Naive thymus-derived CD4-positive, alpha-beta T cell (primary cell): ENCODE data around the gene ARFRP1. TPM values are rescaled to one million over a fixed set of nuclear protein-coding genes. Genes with fewer than 3 reads are reported as not detected.

ENCODE experiments used
- ATAC-seq: fragments of 150-1000 bp; cut with Tn5 transposase; 2 replicates; pipeline ENCODE4 v1.10.0; 2021; ENCODE audit warnings: mild to moderate bottlenecking, moderate library complexity
- CTCF ChIA-PET: fragments of 350-600 bp; sonication (Branson Sonifier 250); formaldehyde crosslinking; loops from one replicate; lab custom pipeline; 2021; ENCODE audit warnings: antibody characterized with exemption; lab: Charles Lee
- POLR2A ChIA-PET: fragments of 350-600 bp; sonication (Branson Sonifier 250); formaldehyde crosslinking; loops from one replicate; lab custom pipeline; 2021; ENCODE audit warnings: antibody characterized with exemption, inconsistent platforms; lab: Charles Lee
- DNase-seq, 9 donors: peaks; one replicate each; pipeline versions ENCODE4 v3.0.0 to v3.0.0-alpha.2; 2020 to 2022; ENCODE audit warnings: mixed read lengths in 1 of 9
- H3K27ac ChIP-seq: one replicate; pipeline ENCODE4 v1.7.0; 2013; ENCODE audit warnings: mild to moderate bottlenecking, low read depth, low read length, moderate library complexity
- H3K27me3 ChIP-seq, 2 donors: one replicate each; pipeline ENCODE4 v1.7.0; 2013; ENCODE audit warnings: low read length in 2 of 2, mild to moderate bottlenecking in 2 of 2, moderate library complexity in 2 of 2; ENCODE audit not compliant: control insufficient read depth in 2 of 2, insufficient read depth in 2 of 2
- H3K36me3 ChIP-seq, 3 experiments: 1 replicate in 2 of 3; 2 replicates in 1 of 3; pipeline ENCODE4 v1.7.0; 2013; ENCODE audit warnings: low read length in 3 of 3, mild to moderate bottlenecking in 3 of 3, moderate library complexity in 1 of 3; ENCODE audit not compliant: insufficient read depth in 3 of 3, control insufficient read depth in 2 of 3
- H3K4me1 ChIP-seq, 2 donors: one replicate each; pipeline ENCODE4 v1.7.0; 2013; ENCODE audit warnings: low read length in 2 of 2, mild to moderate bottlenecking in 2 of 2, moderate library complexity in 1 of 2; ENCODE audit not compliant: control insufficient read depth in 2 of 2, insufficient read depth in 2 of 2
- H3K4me3 ChIP-seq: 2 replicates; pipeline ENCODE4 v1.7.0; 2013; ENCODE audit warnings: mild to moderate bottlenecking, low read length
- H3K9me3 ChIP-seq, 3 experiments: 1 replicate in 2 of 3; 2 replicates in 1 of 3; pipeline ENCODE4 v1.7.0; 2013; ENCODE audit warnings: low read length in 3 of 3; ENCODE audit not compliant: control insufficient read depth in 2 of 3
- H3K27ac Mint-ChIP-seq, 9 donors: one replicate each; pipeline ENCODE4 v1.8.0; 2020 to 2022; ENCODE audit warnings: mixed read lengths in 9 of 9, mild to moderate bottlenecking in 8 of 9, moderate library complexity in 5 of 9, inconsistent platforms in 2 of 9
- H3K27me3 Mint-ChIP-seq, 5 donors: one replicate each; pipeline ENCODE4 v1.8.0; 2021 to 2022; ENCODE audit warnings: mixed read lengths in 5 of 5, mild to moderate bottlenecking in 1 of 5
- H3K36me3 Mint-ChIP-seq, 5 donors: one replicate each; pipeline ENCODE4 v1.8.0; 2020 to 2022; ENCODE audit warnings: mixed read lengths in 5 of 5, mild to moderate bottlenecking in 3 of 5, inconsistent platforms in 1 of 5
- H3K4me1 Mint-ChIP-seq, 7 donors: one replicate each; pipeline ENCODE4 v1.8.0; 2020 to 2022; ENCODE audit warnings: mixed read lengths in 7 of 7, mild to moderate bottlenecking in 3 of 7, inconsistent platforms in 1 of 7
- H3K4me3 Mint-ChIP-seq, 10 donors: one replicate each; pipeline ENCODE4 v1.8.0; 2020 to 2022; ENCODE audit warnings: mild to moderate bottlenecking in 10 of 10, mixed read lengths in 10 of 10, moderate library complexity in 6 of 10, inconsistent platforms in 2 of 10
- H3K9me3 Mint-ChIP-seq, 11 donors: one replicate each; pipeline ENCODE4 v1.8.0; 2020 to 2022; ENCODE audit warnings: mixed read lengths in 11 of 11, mild to moderate bottlenecking in 4 of 11, inconsistent platforms in 1 of 11, moderate library complexity in 1 of 11
- intact Hi-C, 2 donors: fragments of 100-400 bp; cut with micrococcal nuclease; formaldehyde crosslinking; loops; one replicate each; pipeline ENCODE4 v1.15.1; 2023
- polyA plus RNA-seq, 2 donors: library from polyadenylated mRNA; unstranded; fragments of 300-500 nt; fragmentation: Illumina TruSeq; gene quantifications; one replicate each; pipeline ENCODE4 v1.2.3, GENCODE V29; 2021
- total RNA-seq, 6 experiments: library from RNA in 5 of 6; stranded (reverse) in 5 of 6; gene quantifications; 1 replicate in 5 of 6; 2 replicates in 1 of 6; pipeline ENCODE4 v1.2.3 and lab custom pipeline; 2021 to 2026

Gene ARFRP1
- total and polyA plus RNA-seq, 7 experiments from 2014 or later = 55.4 to 108 (median 89.1) TPM

DNA sequence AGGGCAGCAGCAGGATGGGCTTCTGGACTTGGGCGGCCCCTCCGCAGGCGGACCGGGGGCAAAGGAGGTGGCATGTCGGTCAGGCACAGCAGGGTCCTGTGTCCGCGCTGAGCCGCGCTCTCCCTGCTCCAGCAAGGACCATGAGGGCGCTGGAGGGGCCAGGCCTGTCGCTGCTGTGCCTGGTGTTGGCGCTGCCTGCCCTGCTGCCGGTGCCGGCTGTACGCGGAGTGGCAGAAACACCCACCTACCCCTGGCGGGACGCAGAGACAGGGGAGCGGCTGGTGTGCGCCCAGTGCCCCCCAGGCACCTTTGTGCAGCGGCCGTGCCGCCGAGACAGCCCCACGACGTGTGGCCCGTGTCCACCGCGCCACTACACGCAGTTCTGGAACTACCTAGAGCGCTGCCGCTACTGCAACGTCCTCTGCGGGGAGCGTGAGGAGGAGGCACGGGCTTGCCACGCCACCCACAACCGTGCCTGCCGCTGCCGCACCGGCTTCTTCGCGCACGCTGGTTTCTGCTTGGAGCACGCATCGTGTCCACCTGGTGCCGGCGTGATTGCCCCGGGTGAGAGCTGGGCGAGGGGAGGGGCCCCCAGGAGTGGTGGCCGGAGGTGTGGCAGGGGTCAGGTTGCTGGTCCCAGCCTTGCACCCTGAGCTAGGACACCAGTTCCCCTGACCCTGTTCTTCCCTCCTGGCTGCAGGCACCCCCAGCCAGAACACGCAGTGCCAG lies 11.0 kb downstream of the ARFRP1 start, which contains the start of gene TNFRSF6B:
Gene TNFRSF6B (plus strand): TSS at position 25 of the 729 bp plus-strand sequence. CDS start 116 bp downstream, at position 141.
- intact Hi-C loops = no loop called here
- no peaks in the 10 kb centered on the region for H3K27me3 ChIP-seq
- ATAC-seq = peak; percentile 44
- POLR2A ChIA-PET = interaction anchor here (0.5 to 3.3 kb wide), 6 partner anchors 10 to 69 kb away, joined by 3 to 19 read pairs (median 4); partner anchors contain the start of genes ARFRP1, LIME1 and ZGPAT
- H3K27ac ChIP-seq = peak within 1 kb of the TSS; percentile 20
- Mint-ChIP-seq H3K36me3 (peaks cover 0 to 10% (median 0%) of the 10 kb centered on the region in 5 donors), H3K4me1 (peaks cover 5 to 15% (median 6%) of the 10 kb centered on the region in 7 donors), H3K27ac (peak within 1 kb of the TSS in 7 of 9 donors; percentile 5 to 88 (median 64)), H3K4me3 (peak within 1 kb of the TSS in 9 of 10 donors; percentile 27 to 76 (median 54)), H3K9me3 (peaks cover 0 to 5% (median 0%) of the 10 kb centered on the region in 11 donors), H3K27me3 (peaks cover 0 to 2% (median 0%) of the 10 kb centered on the region in 5 donors)
- H3K4me1 ChIP-seq = peaks cover 12 to 20% of the 10 kb centered on the region in 2 donors
- CTCF ChIA-PET = interaction anchor here (0.9 kb wide), 1 partner anchor 9 kb away, joined by 3 read pairs; no protein-coding TSS in a partner anchor
- DNase-seq = peak in 5 of 9 donors; percentile 33 to 51 (median 35)
- peak within 1 kb of the TSS; percentile 47 for H3K4me3 ChIP-seq
- no peaks in the 10 kb centered on the region for H3K9me3 ChIP-seq
- H3K36me3 ChIP-seq = peaks cover 0 to 28% (median 0%) of the 10 kb centered on the region in 3 experiments

DNA sequence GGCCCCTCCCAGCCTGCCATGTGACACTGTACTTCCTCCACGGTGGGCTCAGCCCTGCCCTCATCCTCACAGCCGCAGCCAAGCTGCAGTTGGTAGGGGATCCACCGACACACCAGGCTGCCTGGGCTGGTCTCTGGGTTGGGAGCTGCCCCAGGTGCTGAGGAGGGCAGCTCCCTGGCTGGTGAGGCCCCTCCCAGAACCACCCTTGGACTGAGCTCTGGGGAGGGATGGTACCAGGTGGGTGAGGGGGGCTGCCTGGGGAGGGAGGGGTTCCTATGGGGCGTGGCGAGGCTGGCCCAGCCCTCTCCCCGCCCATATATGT lies 11.5 kb downstream of the ARFRP1 start:
- H3K4me3 Mint-ChIP-seq = peak overlapping the region in 9 of 10 donors; percentile 27 to 76 (median 54)

DNA sequence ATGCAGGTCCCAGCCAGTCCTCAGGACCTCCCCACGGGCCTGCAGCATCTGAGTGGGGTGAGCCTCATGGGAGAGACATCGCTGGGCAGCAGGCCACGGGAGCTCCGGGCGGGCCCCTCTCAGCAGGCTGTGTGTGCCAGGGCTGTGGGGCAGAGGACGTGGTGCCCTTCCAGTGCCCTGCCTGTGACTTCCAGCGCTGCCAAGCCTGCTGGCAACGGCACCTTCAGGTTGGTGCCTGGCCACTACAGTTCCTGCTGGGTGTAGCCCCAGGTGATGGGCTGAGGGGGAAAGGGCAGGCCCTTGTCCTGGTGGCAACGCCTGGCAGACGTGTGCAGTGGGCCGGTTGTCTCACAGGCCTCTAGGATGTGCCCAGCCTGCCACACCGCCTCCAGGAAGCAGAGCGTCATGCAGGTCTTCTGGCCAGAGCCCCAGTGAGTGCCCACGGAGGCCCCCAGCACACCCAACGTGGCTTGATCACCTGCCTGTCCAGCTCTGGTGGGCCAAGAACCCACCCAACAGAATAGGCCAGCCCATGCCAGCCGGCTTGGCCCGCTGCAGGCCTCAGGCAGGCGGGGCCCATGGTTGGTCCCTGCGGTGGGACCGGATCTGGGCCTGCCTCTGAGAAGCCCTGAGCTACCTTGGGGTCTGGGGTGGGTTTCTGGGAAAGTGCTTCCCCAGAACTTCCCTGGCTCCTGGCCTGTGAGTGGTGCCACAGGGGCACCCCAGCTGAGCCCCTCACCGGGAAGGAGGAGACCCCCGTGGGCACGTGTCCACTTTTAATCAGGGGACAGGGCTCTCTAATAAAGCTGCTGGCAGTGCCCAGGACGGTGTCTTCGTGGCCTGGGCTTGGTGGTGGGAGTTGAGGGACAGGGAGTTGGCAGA lies 12.1 kb downstream of the ARFRP1 start:
- peaks cover 0 to 2% (median 0%) of the 10 kb centered on the region in 5 donors for H3K27me3 Mint-ChIP-seq
- H3K9me3 Mint-ChIP-seq = peaks cover 0 to 5% (median 0%) of the 10 kb centered on the region in 11 donors
- intact Hi-C loops = no loop called here
- Histone ChIP-seq H3K36me3 (peaks cover 0 to 28% (median 0%) of the 10 kb centered on the region in 3 experiments), H3K27me3 (no peaks in the 10 kb centered on the region), H3K27ac (peak overlapping the region; percentile 20), H3K4me3 (no peak overlapping the region), H3K9me3 (no peaks in the 10 kb centered on the region), H3K4me1 (peaks cover 12 to 20% of the 10 kb centered on the region in 2 donors)
- H3K27ac Mint-ChIP-seq = peak overlapping the region in 6 of 9 donors; percentile 51 to 88 (median 65)
- CTCF ChIA-PET = interaction anchor here (0.6 kb wide), 1 partner anchor 38 kb away, joined by 4 read pairs; the partner anchor contains the start of gene RTEL1
- peaks cover 0 to 10% (median 0%) of the 10 kb centered on the region in 5 donors for H3K36me3 Mint-ChIP-seq
- POLR2A ChIA-PET = interaction anchor here (0.6 to 3.3 kb wide), 4 partner anchors 12 to 171 kb away, joined by 3 to 19 read pairs (median 10); partner anchors contain the start of genes ARFRP1, LIME1 and ZGPAT
- ATAC-seq = no peak
- peaks cover 5 to 18% (median 6%) of the 10 kb centered on the region in 7 donors for H3K4me1 Mint-ChIP-seq
- H3K4me3 Mint-ChIP-seq = peak overlapping the region in 8 of 10 donors; percentile 27 to 76 (median 56)
- DNase-seq = no peak

More for the DNA sequence above, 11.5 kb downstream of the ARFRP1 start:
- ATAC-seq (peak; percentile 73), DNase-seq (peak in 6 of 9 donors; percentile 28 to 47 (median 38))
- Mint-ChIP-seq H3K27me3 (peaks cover 0 to 2% (median 0%) of the 10 kb centered on the region in 5 donors), H3K36me3 (peaks cover 0 to 10% (median 0%) of the 10 kb centered on the region in 5 donors), H3K4me1 (peaks cover 5 to 17% (median 6%) of the 10 kb centered on the region in 7 donors), H3K9me3 (peaks cover 0 to 5% (median 0%) of the 10 kb centered on the region in 11 donors), H3K27ac (peak overlapping the region in 6 of 9 donors; percentile 51 to 88 (median 65))
- ChIA-PET POLR2A (interaction anchor here (0.5 to 3.3 kb wide), 3 partner anchors 11 to 41 kb away, joined by 3 to 19 read pairs (median 16); partner anchors contain the start of genes ARFRP1, LIME1 and ZGPAT), CTCF (interaction anchor here (0.6 kb wide), 1 partner anchor 38 kb away, joined by 4 read pairs; the partner anchor contains the start of gene RTEL1)
- peaks cover 12 to 20% of the 10 kb centered on the region in 2 donors for H3K4me1 ChIP-seq
- H3K27me3 ChIP-seq = no peaks in the 10 kb centered on the region
- intact Hi-C loops = no loop called here
- peak overlapping the region; percentile 47 for H3K4me3 ChIP-seq
- H3K27ac ChIP-seq = peak overlapping the region; percentile 20
- H3K36me3 ChIP-seq = peaks cover 0 to 28% (median 0%) of the 10 kb centered on the region in 3 experiments
- H3K9me3 ChIP-seq = no peaks in the 10 kb centered on the region

DNA sequence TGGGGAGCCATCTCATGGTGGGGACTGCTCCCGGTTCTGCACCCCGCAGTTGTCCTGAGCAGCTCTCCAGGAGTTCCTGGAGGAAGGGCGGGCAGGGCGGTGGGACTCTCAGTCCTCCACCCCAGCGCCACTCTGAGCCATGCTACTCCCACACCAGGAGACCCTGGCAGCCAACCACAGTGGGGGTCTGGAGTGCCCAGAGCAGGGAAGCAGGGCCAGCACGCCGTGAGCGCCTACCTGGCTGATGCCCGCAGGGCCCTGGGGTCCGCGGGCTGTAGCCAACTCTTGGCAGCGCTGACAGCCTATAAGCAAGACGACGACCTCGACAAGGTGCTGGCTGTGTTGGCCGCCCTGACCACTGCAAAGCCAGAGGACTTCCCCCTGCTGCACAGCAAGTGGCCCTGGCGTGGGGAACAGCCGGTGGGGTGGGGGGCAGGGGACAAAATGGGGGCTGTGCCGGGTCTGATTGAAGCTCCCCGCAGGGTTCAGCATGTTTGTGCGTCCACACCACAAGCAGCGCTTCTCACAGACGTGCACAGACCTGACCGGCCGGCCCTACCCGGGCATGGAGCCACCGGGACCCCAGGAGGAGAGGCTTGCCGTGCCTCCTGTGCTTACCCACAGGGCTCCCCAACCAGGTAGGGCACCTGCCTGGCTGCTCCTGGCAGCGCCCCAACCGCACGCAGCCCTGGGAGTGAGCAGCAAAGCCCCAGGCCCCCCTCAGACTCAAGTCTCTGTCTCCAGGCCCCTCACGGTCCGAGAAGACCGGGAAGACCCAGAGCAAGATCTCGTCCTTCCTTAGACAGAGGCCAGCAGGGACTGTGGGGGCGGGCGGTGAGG lies 13.0 kb downstream of the ARFRP1 start:
- no peak overlapping the region for H3K4me3 Mint-ChIP-seq
- no peaks in the 10 kb centered on the region for H3K9me3 ChIP-seq
- H3K36me3 ChIP-seq = peaks cover 0 to 21% (median 0%) of the 10 kb centered on the region in 3 experiments
- ATAC-seq (no peak), DNase-seq (peak in 1 of 9 donors; percentile 8)
- no peaks in the 10 kb centered on the region for H3K27me3 ChIP-seq
- peaks cover 5 to 18% (median 6%) of the 10 kb centered on the region in 7 donors for H3K4me1 Mint-ChIP-seq
- H3K4me3 ChIP-seq = no peak overlapping the region
- POLR2A ChIA-PET = interaction anchor here (0.5 to 1.5 kb wide), 3 partner anchors 13 to 288 kb away, joined by 3 read pairs; partner anchors contain the start of genes ARFRP1 and ZGPAT
- H3K27ac Mint-ChIP-seq = no peak overlapping the region
- peaks cover 0 to 2% (median 0%) of the 10 kb centered on the region in 5 donors for H3K27me3 Mint-ChIP-seq
- H3K27ac ChIP-seq = no peak overlapping the region
- peaks cover 0 to 10% (median 0%) of the 10 kb centered on the region in 5 donors for H3K36me3 Mint-ChIP-seq
- H3K9me3 Mint-ChIP-seq = peaks cover 0 to 5% (median 0%) of the 10 kb centered on the region in 11 donors
- CTCF ChIA-PET = no interaction called here
- intact Hi-C loops = no loop called here
- H3K4me1 ChIP-seq = peaks cover 12 to 20% of the 10 kb centered on the region in 2 donors

DNA sequence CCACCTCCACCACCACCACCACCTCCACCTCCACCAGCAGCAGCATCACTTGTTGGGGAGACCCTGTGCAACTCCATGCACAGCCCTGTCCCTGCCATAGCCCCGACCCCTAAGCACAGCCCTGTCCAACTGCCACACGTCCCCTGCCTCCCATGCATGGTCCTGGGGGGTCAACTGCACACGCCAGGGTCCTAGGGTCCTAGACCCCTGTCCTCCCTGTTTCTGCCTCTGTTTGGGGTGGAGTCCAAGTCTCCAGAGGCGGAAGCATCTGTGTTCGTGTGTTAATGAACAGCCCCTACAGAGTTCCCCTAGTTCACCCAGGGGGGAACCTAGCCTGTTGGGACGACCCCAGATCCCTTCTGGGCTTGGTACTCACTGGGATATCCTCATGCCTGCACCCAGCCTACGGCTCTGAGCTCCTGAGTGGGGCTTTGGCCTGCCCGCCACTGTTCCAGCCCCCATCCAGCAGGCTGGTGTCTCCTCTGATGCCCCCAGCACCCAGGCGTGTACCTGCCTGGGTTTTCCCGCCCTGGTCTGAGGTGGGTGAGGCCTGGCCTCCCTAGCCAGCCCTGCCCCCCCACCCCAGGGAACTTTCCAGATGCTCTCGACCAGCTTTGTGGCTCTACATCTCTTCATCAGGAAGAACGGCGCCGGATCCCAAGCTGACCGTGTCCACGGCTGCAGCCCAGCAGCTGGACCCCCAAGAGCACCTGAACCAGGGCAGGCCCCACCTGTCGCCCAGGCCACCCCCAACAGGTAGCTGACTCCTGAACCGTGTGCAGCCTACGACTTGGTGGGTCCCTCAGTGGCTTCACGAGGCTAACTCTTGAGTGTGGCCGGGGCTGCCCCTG lies 13.8 kb downstream of the ARFRP1 start:
- Histone ChIP-seq H3K9me3 (no peaks in the 10 kb centered on the region), H3K36me3 (peaks cover 0 to 14% (median 0%) of the 10 kb centered on the region in 3 experiments), H3K27ac (no peak overlapping the region), H3K4me1 (peaks cover 12 to 20% of the 10 kb centered on the region in 2 donors), H3K4me3 (no peak overlapping the region), H3K27me3 (no peaks in the 10 kb centered on the region)
- H3K4me1 Mint-ChIP-seq = peaks cover 5 to 18% (median 6%) of the 10 kb centered on the region in 7 donors
- peak overlapping the region in 6 of 9 donors; percentile 21 to 86 (median 69) for H3K27ac Mint-ChIP-seq
- no peak for ATAC-seq
- H3K9me3 Mint-ChIP-seq = peaks cover 0 to 5% (median 0%) of the 10 kb centered on the region in 11 donors
- intact Hi-C loops = no loop called here
- peaks cover 0 to 2% (median 0%) of the 10 kb centered on the region in 5 donors for H3K27me3 Mint-ChIP-seq
- DNase-seq = peak in 1 of 9 donors; percentile 7
- CTCF ChIA-PET = no interaction called here
- POLR2A ChIA-PET = interaction anchor here (0.5 to 1.5 kb wide), 2 partner anchors 14 to 289 kb away, joined by 3 read pairs; partner anchors contain the start of genes ARFRP1 and ZGPAT
- H3K36me3 Mint-ChIP-seq = peaks cover 0 to 10% (median 0%) of the 10 kb centered on the region in 5 donors
- H3K4me3 Mint-ChIP-seq = peak overlapping the region in 2 of 10 donors; percentile 44 to 55
